KBM-7 (cell line): Measurements from ENCODE around the gene PPY.
"Not testable (repeated sequence)": the region's sequence is repeated elsewhere in the genome, so short reads cannot be mapped to it uniquely, and the experiment has no call there.

Source experiments
- DNase-seq: peaks from one replicate; pipeline ENCODE4 v3.0.0-alpha.2; 2015
- in situ Hi-C: fragments of 300-500 bp; cut with MboI; formaldehyde crosslinking; loops from 2 replicates; pipeline ENCODE4 v1.14.3; 2020; ENCODE audit warnings: low sequenced_read_pairs, low pct_unique_long_range_greater_than_20kb, mixed read lengths

PPY gene, protein sequence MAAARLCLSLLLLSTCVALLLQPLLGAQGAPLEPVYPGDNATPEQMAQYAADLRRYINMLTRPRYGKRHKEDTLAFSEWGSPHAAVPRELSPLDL

DNA sequence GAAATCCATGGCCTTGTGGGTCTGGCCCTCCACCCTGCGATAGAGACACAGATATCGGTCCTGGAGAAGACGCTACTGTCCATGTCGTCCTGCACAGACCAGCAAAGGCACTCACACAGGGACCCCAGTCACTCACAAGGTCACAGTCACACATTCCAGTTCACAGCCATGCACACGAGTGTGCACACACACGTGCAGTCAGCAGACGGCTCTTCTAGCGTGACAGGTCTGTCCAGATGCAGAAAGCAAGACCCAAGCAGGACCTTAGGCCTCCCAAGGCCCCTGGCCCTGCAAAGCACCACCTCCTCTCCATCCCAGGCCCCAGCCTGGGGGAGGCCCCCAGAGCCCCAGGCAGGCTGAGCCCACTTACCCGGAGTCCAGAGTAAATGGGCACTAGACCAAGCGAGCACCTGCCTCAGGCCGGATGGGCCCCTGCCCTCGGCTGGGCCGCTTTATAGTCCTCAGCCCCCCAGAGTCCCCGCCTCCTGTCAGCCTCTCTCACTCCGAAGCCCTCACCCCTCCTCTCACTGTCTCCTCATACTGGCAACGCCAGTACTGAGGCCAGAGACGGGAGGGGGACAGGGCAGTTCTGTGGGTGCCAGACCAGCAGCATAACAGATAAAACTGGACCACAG lies at the start of gene PPY:
Gene PPY (minus strand): TSS at position 426 of the 635 bp plus-strand sequence. CDS start 822 bp downstream, outside the sequence.
- in situ Hi-C loops: no loop called here
- no peak for DNase-seq

DNA sequence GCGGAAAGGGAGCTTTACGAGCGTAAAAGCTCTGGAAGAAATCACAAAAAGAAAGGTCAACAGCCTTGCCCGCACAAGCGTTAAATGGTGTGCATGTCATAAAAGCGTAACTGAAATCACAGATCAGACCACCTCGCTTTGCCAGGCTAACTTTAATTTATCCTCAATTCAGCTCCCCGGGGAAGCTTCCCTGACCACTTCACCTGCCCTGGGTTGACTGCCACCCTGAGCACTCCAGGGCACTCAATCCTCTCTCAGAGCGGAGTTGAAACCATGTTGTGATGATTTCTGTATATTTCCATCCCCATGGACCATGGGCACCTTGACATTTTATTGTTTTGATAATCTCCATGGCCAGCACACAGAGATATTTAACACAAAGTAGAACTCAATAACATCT lies 46.0 kb upstream of the PPY start:
- no peak for DNase-seq
- in situ Hi-C loops: no loop called here

- DNase-seq: no peak
- in situ Hi-C loops: no loop called here
Observed at GRCh38 chr17:43987131-43988021, 45.1 kb upstream of the PPY start.

DNA sequence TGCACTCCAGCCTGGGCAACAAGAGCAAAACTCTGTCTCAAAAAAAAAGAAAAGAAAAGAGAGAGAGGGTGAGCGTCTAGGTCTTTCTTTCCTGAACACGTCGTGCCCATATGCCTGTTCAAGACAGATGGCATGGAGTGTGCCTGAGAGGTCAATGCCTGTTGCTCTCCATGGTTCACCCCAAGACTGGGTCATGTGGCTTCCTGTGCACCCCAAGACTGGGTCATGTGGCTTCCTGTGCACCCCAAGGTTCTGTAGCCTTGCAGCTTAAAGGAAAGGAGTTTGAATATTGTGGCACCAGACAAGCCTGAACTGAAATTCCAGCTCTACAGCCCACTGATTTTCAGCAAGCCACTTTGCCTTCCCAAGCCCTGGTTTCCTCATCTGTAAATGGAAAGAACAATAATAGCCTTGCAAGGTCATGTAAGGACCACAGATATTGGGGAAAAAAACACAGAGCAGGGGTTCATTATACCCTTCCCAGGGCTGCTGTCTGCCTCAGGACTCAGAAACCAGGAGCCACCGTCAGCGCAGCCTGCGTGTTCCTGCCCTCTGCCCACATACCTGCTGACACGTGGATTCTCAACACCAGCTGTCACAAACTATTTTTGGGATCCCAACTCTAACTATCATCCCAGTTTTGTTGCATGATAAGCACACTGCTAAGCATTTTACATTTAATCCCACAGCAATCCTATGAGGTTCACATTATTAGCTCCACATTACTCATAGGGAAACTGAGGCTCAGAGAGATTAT lies 44.1 kb upstream of the PPY start:
- in situ Hi-C loops: no loop called here
- no peak for DNase-seq

- in situ Hi-C loops: no loop called here
- DNase-seq: no peak
Observed at GRCh38 chr17:43984521-43984920, 42.2 kb upstream of the PPY start.

DNA sequence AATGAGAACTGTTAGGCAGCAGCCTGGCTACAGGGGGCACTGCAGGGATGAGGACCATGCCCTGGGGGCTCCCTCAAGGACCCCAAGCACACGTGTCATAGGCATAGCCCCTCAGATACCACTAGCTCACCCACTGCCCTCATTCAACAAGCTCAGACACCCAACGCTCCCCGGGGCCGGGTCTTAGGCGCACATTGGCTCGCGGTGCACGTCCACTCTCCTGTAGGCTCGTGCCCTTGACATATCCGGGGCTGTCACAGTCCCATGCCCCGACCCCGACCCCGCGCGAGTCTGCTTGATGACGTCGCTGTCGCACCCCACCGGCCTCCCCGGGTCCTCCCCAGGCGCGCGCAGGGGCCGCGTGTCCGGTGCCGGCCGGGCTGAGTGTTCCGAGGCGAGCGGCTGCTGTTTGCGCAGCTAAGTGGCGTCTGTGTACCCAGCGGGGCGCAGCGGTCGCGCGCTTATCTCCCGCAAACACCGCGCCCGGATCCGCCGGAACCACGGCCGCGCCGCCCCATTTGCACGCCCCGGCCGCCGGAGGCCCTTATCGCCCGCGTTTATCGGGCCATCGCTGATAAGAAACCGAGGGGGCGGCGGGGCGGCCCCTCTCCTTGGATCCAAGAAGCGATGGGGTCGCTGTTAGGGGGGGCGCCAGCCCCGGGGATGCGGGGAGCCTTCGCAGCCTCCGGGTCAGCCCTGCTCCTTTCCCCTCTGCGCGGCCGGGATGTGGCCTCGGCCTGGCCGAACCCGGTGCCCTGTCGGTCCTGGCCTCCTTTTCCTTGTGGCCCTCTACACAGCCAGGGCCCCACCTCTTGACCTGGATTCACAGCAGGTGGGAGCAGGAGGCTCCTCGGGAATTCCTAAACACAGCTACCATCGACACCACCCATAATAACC lies 41.5 kb upstream of the PPY start:
- in situ Hi-C loops: no loop called here

DNA sequence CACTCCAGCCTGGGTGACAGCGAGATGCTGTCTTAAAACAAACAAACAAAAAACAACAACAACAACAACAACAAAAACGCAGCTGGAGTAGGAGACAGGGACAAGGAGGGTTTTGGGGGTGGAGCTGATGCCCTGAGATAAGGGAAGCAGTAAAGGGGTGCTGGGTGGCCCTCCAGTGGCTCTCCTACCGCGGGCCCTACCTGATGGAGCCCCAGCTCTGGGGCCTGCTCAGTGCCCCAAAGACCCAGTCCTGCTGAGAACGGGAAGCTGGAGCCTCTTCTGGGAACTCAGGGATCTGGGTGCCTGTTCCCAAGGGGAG lies 40.9 kb upstream of the PPY start:
- in situ Hi-C loops: no loop called here
- no peak for DNase-seq

More for the DNA sequence above, 41.5 kb upstream of the PPY start:
- peak; percentile 24 for DNase-seq

- in situ Hi-C loops: no loop called here
- DNase-seq: no peak
Observed at GRCh38 chr17:43982171-43982570, 39.9 kb upstream of the PPY start.

- no peak for DNase-seq
- in situ Hi-C loops: no loop called here
Observed at GRCh38 chr17:43979671-43980070, 37.4 kb upstream of the PPY start.

DNA sequence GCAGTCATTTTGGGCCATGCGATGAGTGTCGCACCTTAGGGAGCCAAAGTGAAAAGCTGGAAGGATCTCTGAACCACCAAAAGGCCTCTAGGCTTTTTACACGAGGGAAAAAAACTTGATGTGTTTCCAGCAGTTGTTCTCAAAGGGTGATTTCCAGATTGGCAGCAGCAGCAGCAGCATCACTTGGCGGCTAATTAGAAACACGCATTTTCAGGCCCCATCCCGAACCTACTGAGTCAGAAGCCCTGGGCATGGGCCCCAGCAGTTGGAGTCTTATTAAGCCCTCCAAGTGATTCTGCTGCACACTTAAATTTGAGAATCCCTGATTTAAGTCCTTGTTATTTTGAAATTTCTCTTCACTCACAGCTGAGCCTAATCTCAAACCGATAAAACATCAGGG lies 36.7 kb upstream of the PPY start:
- in situ Hi-C loops: no loop called here
- DNase-seq: no peak

- in situ Hi-C loops: no loop called here
- DNase-seq: no peak
Observed at GRCh38 chr17:43978078-43978477, 35.8 kb upstream of the PPY start.

GRCh38 chr17:43976963-43977837 lies 34.9 kb upstream of the PPY start:
- in situ Hi-C loops: no loop called here
- no peak for DNase-seq

GRCh38 chr17:43975898-43976297 lies 33.6 kb upstream of the PPY start:
- DNase-seq: no peak
- in situ Hi-C loops: no loop called here

DNA sequence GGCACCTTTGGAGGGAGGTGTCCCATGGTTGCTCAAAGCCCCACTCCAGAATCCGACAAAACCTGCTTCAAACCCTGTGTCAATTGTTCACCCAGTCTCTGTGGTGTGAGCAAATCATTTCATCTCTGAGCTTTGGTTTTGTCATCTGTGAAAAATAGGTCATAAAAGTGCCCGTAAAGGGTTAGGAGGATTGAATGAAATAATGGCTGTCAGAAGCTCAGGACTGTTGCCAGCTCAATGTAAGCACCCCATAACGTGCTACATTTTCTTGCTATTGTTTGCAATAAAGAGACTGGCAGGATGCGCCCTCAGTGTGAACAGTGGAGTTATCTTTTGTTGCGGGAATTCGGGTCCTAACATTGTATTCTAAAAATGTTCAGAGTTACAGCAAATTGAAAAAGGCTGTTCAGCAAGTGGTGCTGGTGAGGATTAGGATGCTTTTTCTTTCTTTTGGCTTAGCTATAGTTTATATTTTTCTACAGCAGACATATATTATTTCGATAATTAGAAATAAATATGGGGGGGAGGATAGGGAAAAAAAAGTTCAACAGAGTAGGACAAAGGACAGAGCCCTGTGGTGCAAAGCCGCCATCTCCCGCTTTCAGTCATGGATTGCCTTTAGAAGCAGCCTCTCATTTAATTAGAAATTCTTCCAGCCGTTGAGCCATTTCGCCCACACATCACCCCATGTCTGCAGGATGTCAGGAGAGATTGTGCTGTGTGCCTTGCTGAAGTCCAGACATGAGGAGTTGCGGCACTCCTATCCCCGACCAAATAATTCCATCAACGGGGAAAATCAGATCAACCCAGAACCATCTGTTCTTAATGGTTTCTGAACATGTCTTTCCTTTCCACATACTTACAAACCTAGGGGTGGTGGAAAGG lies 32.3 kb upstream of the PPY start:
- no peak for DNase-seq
- in situ Hi-C loops: no loop called here

- in situ Hi-C loops, DNase-seq: not testable (repeated sequence)
Observed at GRCh38 chr17:43972444-43973212, 30.4 kb upstream of the PPY start.

GRCh38 chr17:43971436-43971835 lies 29.2 kb upstream of the PPY start:
- in situ Hi-C loops, DNase-seq: not testable (repeated sequence)
